DMS79 (cell line): ENCODE measurements around the gene WDR1.

Source experiments
- DNase-seq: peaks from one replicate; lab custom pipeline; 2025; lab: John Stamatoyannopoulos, UW

Gene WDR1

GRCh38 chr4:10099499-10100325 lies 16.9 kb downstream of the WDR1 start:
- DNase-seq, result no peak

GRCh38 chr4:10098780-10099160 lies 17.8 kb downstream of the WDR1 start:
- DNase-seq, result no peak

- DNase-seq, result no peak
Measured at GRCh38 chr4:10097906-10098779, 18.5 kb downstream of the WDR1 start.

GRCh38 chr4:10096978-10097335 lies 19.6 kb downstream of the WDR1 start:
- DNase-seq, result no peak

- DNase-seq, result no peak
Measured at GRCh38 chr4:10096201-10096977, 20.2 kb downstream of the WDR1 start.

- DNase-seq, result no peak
Measured at GRCh38 chr4:10095296-10095991, 21.2 kb downstream of the WDR1 start.

GRCh38 chr4:10094841-10095240 lies 21.8 kb downstream of the WDR1 start:
- DNase-seq, result no peak

- DNase-seq, result no peak
Measured at GRCh38 chr4:10093801-10094552, 22.6 kb downstream of the WDR1 start.

GRCh38 chr4:10093271-10093621 lies 23.4 kb downstream of the WDR1 start:
- no peak for DNase-seq

- no peak for DNase-seq
Measured at GRCh38 chr4:10092481-10093270, 23.9 kb downstream of the WDR1 start.

GRCh38 chr4:10091531-10092181 lies 24.9 kb downstream of the WDR1 start:
- DNase-seq, result no peak

- DNase-seq, result no peak
Measured at GRCh38 chr4:10090467-10091250, 25.9 kb downstream of the WDR1 start.

GRCh38 chr4:10089346-10089745 lies 27.3 kb downstream of the WDR1 start:
- no peak for DNase-seq

GRCh38 chr4:10088135-10089010 lies 28.2 kb downstream of the WDR1 start:
- no peak for DNase-seq

- no peak for DNase-seq
Measured at GRCh38 chr4:10087152-10087791, 29.3 kb downstream of the WDR1 start.

GRCh38 chr4:10086506-10087120 lies 30.0 kb downstream of the WDR1 start:
- DNase-seq, result no peak
